GM12878 (cell line): ENCODE data around the gene DSTN. TPM values are rescaled to one million over a fixed set of nuclear protein-coding genes. Genes with fewer than 3 reads are reported as not detected.

Experiments used
- ATAC-seq: fragments of 200-7000 bp; cut with Tn5 transposase; 3 replicates; pipeline ENCODE4 v1.9.1; 2020; ENCODE audit warnings: mild to moderate bottlenecking, moderate library complexity
- BruUV-seq: library from RNA; stranded (reverse); fragments of 400-500 nt; replicated peaks from 2 replicates; lab custom pipeline; 2021; lab: Mats Ljungman, UMichigan
- CTCF ChIA-PET: fragments of 300-600 bp; sonication (Branson Sonifier 250); formaldehyde crosslinking; extraction: SDS; loops from one replicate; lab custom pipeline; 2021; ENCODE audit warnings: inconsistent platforms; lab: Yijun Ruan, JAX
- POLR2A ChIA-PET: fragments of 350-600 bp; formaldehyde crosslinking; extraction: SDS; loops from one replicate; lab custom pipeline; 2021; ENCODE audit warnings: inconsistent platforms; lab: Charles Lee
- RAD21 ChIA-PET: fragments of 300-600 bp; sonication (Branson Sonifier 250); formaldehyde crosslinking; loops from one replicate; lab custom pipeline; 2023; ENCODE audit warnings: antibody characterized with exemption; ENCODE audit not compliant: unreplicated experiment; lab: Charles Lee
- SMC1A ChIA-PET: fragments of 300-600 bp; sonication (Branson Sonifier 250); formaldehyde crosslinking; loops from one replicate; lab custom pipeline; 2023; ENCODE audit not compliant: unreplicated experiment, uncharacterized antibody; lab: Charles Lee
- DNase-seq: peaks from one replicate; pipeline ENCODE4 v3.0.0-alpha.2; 2011; ENCODE audit warnings: low read depth, low spot score
- FAIRE-seq: peaks from 3 replicates; lab custom pipeline; 2011; peaks lifted over from hg19 to GRCh38; lab: Jason Lieb, UNC
- H2AFZ ChIP-seq: 2 replicates; pipeline ENCODE4 v1.6.0; 2011; ENCODE audit warnings: low read depth, low read length, control low read depth; ENCODE audit not compliant: control insufficient read depth
- H3K27ac ChIP-seq: 2 replicates; pipeline ENCODE4 v1.5.1; 2011; ENCODE audit warnings: control low read depth; ENCODE audit not compliant: control insufficient read depth, insufficient read depth
- H3K27me3 ChIP-seq, 2 experiments: replicated peaks in 1 of 2; 2 replicates each; pipeline versions ENCODE4 v1.6.0 to v1.6.1; 2011; ENCODE audit warnings: low read length in 1 of 2; ENCODE audit not compliant: control insufficient read depth in 2 of 2, insufficient read depth in 2 of 2
- H3K36me3 ChIP-seq, 2 experiments: 2 replicates each; pipeline ENCODE4 v1.5.1; 2011; ENCODE audit warnings: low read length in 1 of 2; ENCODE audit not compliant: control insufficient read depth in 2 of 2, insufficient read depth in 2 of 2
- H3K4me1 ChIP-seq: 2 replicates; pipeline ENCODE4 v1.6.1; 2011; ENCODE audit warnings: mild to moderate bottlenecking, low read length, moderate library complexity, mixed read lengths; ENCODE audit not compliant: control insufficient read depth, insufficient read depth
- H3K4me2 ChIP-seq: 2 replicates; pipeline ENCODE4 v1.6.0; 2011; ENCODE audit warnings: control low read depth; ENCODE audit not compliant: control insufficient read depth, insufficient read depth
- H3K4me3 ChIP-seq: fragments of 200-600 bp; sonication (generic); 2 replicates; pipeline ENCODE4 v1.5.1; 2016
- H3K79me2 ChIP-seq: 2 replicates; pipeline ENCODE4 v1.6.0; 2011; ENCODE audit warnings: low read length; ENCODE audit not compliant: control insufficient read depth, insufficient read depth
- H3K9ac ChIP-seq: 2 replicates; pipeline ENCODE4 v1.8.0; 2011; ENCODE audit warnings: low read length, control low read depth, mixed read lengths; ENCODE audit not compliant: control insufficient read depth, insufficient read depth
- H3K9me3 ChIP-seq: replicated peaks from 3 replicates; pipeline ENCODE4 v1.5.1; 2011; ENCODE audit warnings: mild to moderate bottlenecking, low read length; ENCODE audit not compliant: control insufficient read depth, insufficient read depth
- H4K20me1 ChIP-seq: 2 replicates; pipeline ENCODE4 v1.6.0; 2011; ENCODE audit not compliant: control insufficient read depth, insufficient read depth
- HDGF ChIP-seq: fragments of 450-650 bp; IDR thresholded peaks from 2 replicates; pipeline ENCODE4 v1.6.1; 2016; ENCODE audit warnings: antibody characterized with exemption
- KAT2A ChIP-seq: conservative IDR thresholded peaks from 2 replicates; pipeline ENCODE4 v1.6.1; 2011; ENCODE audit warnings: low read depth, low read length; ENCODE audit not compliant: control insufficient read depth
- PKNOX1 ChIP-seq: fragments of 450-650 bp; IDR thresholded peaks from 2 replicates; pipeline ENCODE4 v1.6.1; 2016; ENCODE audit warnings: mild to moderate bottlenecking
- PML ChIP-seq: IDR thresholded peaks from 2 replicates; pipeline ENCODE4 v1.6.1; 2012; ENCODE audit warnings: low read length, inconsistent platforms
- RFX5 ChIP-seq: IDR thresholded peaks from 2 replicates; pipeline ENCODE4 v1.6.1; 2011; ENCODE audit warnings: low read depth, low read length, improper control_type of control experiment
- whole genome bisulfite sequencing: methylation state at CpG from one replicate; pipeline ENCODE4 v1.1.6; 2016; ENCODE audit warnings: low lambda C conversion rate; ENCODE audit not compliant: insufficient replicate concordance, insufficient coverage; ENCODE audit errors: missing lambda C conversion rate; 5-methylcytosine and 5-hydroxymethylcytosine counted together
- in situ Hi-C: fragments of 300-500 bp; cut with MboI; formaldehyde crosslinking; loops from 9 replicates; pipeline ENCODE4 v1.14.3; 2018; ENCODE audit warnings: mixed read lengths
- intact Hi-C: fragments of 100-400 bp; cut with micrococcal nuclease; formaldehyde crosslinking; loops from one replicate; pipeline ENCODE4 v1.14.2; 2022; ENCODE audit not compliant: unreplicated experiment
- polyA plus RNA-seq, 11 experiments: library from polyadenylated mRNA; depleted of rRNA in 4 of 11; unstranded in 6 of 11; stranded (reverse) in 5 of 11; fragments of >200 nt; fragmentation: Nextera tagmentation in 4 of 11; fragmentation: Illumina TruSeq in 1 of 11; extraction: Ambion mirVana in 4 of 11; extraction: Trizol in 1 of 11; gene quantifications; 1 replicate in 1 of 11; 2 replicates in 10 of 11; pipeline versions ENCODE4 v1.2.1 to v1.2.3, GENCODE V29; 2011 to 2016; ENCODE audit warnings: inconsistent platforms in 2 of 11, missing spikeins in 2 of 11, low read depth in 1 of 11
- total RNA-seq, 4 experiments: library from RNA; depleted of rRNA in 3 of 4; stranded (reverse); fragments of >200 nt in 3 of 4; fragmentation: Illumina TruSeq in 1 of 4; extraction: Trizol in 1 of 4; gene quantifications; 2 replicates each; pipeline versions ENCODE4 v1.2.1 to v1.2.3, GENCODE V29; 2013 to 2021
- TF ChIP-seq, protein P1 (sequence below): fragments of 150-350 bp; IDR thresholded peaks from 2 replicates; pipeline ENCODE4 v1.6.1; 2016; ENCODE audit warnings: low read depth, low read length

Gene DSTN
- total and polyA plus RNA-seq, 10 of the 15 experiments (the other 5 are each of a cell fraction or from before 2014, with no cell fraction given), result 26.7 to 137 (median 40.8) TPM

- TF ChIP-seq PKNOX1, result no peak
- TF ChIP-seq, protein P1, sequence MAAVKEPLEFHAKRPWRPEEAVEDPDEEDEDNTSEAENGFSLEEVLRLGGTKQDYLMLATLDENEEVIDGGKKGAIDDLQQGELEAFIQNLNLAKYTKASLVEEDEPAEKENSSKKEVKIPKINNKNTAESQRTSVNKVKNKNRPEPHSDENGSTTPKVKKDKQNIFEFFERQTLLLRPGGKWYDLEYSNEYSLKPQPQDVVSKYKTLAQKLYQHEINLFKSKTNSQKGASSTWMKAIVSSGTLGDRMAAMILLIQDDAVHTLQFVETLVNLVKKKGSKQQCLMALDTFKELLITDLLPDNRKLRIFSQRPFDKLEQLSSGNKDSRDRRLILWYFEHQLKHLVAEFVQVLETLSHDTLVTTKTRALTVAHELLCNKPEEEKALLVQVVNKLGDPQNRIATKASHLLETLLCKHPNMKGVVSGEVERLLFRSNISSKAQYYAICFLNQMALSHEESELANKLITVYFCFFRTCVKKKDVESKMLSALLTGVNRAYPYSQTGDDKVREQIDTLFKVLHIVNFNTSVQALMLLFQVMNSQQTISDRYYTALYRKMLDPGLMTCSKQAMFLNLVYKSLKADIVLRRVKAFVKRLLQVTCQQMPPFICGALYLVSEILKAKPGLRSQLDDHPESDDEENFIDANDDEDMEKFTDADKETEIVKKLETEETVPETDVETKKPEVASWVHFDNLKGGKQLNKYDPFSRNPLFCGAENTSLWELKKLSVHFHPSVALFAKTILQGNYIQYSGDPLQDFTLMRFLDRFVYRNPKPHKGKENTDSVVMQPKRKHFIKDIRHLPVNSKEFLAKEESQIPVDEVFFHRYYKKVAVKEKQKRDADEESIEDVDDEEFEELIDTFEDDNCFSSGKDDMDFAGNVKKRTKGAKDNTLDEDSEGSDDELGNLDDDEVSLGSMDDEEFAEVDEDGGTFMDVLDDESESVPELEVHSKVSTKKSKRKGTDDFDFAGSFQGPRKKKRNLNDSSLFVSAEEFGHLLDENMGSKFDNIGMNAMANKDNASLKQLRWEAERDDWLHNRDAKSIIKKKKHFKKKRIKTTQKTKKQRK, result no peak
- TF ChIP-seq, all 136 proteins: peak for 0
Measured at GRCh38 chr20:17640875-17641378, 71.1 kb downstream of the DSTN start (continued).

DNA sequence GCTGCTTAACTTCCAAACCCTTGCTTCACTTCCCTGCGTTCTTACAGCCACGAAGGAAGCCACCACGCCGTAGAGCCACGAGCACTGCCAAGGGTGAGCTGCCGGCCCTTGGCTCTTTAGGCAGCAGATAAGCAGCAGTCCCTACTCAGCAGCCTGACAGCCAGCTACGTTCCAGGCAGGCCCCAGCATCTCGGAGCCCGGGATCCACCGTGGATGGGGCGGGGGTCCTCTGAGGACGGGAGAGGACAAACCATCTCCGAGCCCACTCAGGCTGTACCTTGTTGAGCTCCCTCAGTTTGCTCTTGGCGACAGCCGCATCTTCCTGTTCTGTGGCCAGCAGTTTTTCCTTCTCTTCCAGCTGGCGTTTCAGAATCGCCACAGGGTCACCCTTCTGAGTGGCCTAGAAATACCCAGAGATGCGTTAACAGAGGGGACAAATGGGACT, 71.7 kb downstream of the DSTN start:
- Histone ChIP-seq H3K27me3 (no peaks in the 10 kb centered on the region), H4K20me1 (no peaks in the 10 kb centered on the region), H3K9me3 (no peaks in the 10 kb centered on the region), H3K4me3 (no peak overlapping the region), H3K4me1 (no peaks in the 10 kb centered on the region; the same call in 1 of the 2 replicates), H3K9ac (no peak overlapping the region), H2AFZ (no peak overlapping the region), H3K4me2 (no peak overlapping the region), H3K27ac (no peak overlapping the region), H3K36me3 (peaks cover 6 to 14% of the 10 kb centered on the region in 2 experiments), H3K79me2 (no peaks in the 10 kb centered on the region; the same call in 1 of the 2 replicates)
- ChIA-PET SMC1A (interaction anchor here (0.6 kb wide), 1 partner anchor 296 kb away, joined by 3 read pairs; no protein-coding TSS in a partner anchor), POLR2A (no interaction called here), RAD21 (no interaction called here), CTCF (no interaction called here)
- BruUV-seq, result no TSS peak
- TF ChIP-seq RFX5 (no peak), KAT2A (no peak), HDGF (no peak), PML (no peak)
- FAIRE-seq (no peak), ATAC-seq (no peak), DNase-seq (no peak)
- in situ Hi-C loops (no loop called here), intact Hi-C loops (no loop called here)
- WGBS, result 93% methylated on average over 18 of the region's 18 CpGs
